T-cell (primary cell): ENCODE results near the gene HCRTR2. TPM values are rescaled to one million over a fixed set of nuclear protein-coding genes. Genes with fewer than 3 reads are reported as not detected.

Source experiments
- ATAC-seq, 4 experiments: fragments of 200-7000 bp in 3 of 4; fragments of 150-1000 bp in 1 of 4; cut with Tn5 transposase; replicated peaks in 1 of 4; 1 replicate in 3 of 4; 2 replicates in 1 of 4; pipeline ENCODE4 v1.10.0; 2021; ENCODE audit warnings: moderate library complexity in 3 of 4, mild to moderate bottlenecking in 2 of 4, moderate number of reproducible peaks in 1 of 4
- CTCF ChIA-PET, 2 donors: fragments of 300-600 bp; sonication (Branson Sonifier 250); formaldehyde crosslinking; loops; one replicate each; lab custom pipeline; 2022; ENCODE audit warnings: antibody characterized with exemption in 2 of 2; lab: Charles Lee
- POLR2A ChIA-PET, 2 donors: fragments of 300-600 bp; sonication (Branson Sonifier 250); formaldehyde crosslinking; loops; one replicate each; lab custom pipeline; 2022; ENCODE audit warnings: antibody characterized with exemption in 2 of 2; lab: Charles Lee
- DNase-seq, 35 experiments: peaks; one replicate each; pipeline versions ENCODE4 v3.0.0 to v3.0.0-alpha.2; 2013 to 2023
- H3K27ac ChIP-seq: one replicate; pipeline ENCODE4 v1.5.1; 2013; ENCODE audit warnings: low read length
- H3K27me3 ChIP-seq, 2 experiments: replicated peaks in 1 of 2; 1 replicate in 1 of 2; 2 replicates in 1 of 2; pipeline versions ENCODE4 v1.6.1 to v1.7.0; 2013; ENCODE audit warnings: low read length in 1 of 2, mixed read lengths in 1 of 2; ENCODE audit not compliant: control insufficient read depth in 2 of 2, insufficient read depth in 2 of 2; ENCODE audit errors: extremely low read depth in 1 of 2
- H3K36me3 ChIP-seq, 2 donors: 1 replicate in 1 of 2; 2 replicates in 1 of 2; pipeline versions ENCODE4 v1.6.1 to v1.7.0; 2013; ENCODE audit warnings: low read length in 1 of 2; ENCODE audit not compliant: control insufficient read depth in 2 of 2, insufficient read depth in 1 of 2; ENCODE audit errors: extremely low read depth in 1 of 2
- H3K4me1 ChIP-seq, 2 experiments: 1 replicate in 1 of 2; 2 replicates in 1 of 2; pipeline versions ENCODE4 v1.6.1 to v1.7.0; 2013; ENCODE audit warnings: low read length in 2 of 2, mixed read lengths in 1 of 2; ENCODE audit not compliant: insufficient read depth in 2 of 2, control insufficient read depth in 1 of 2; ENCODE audit errors: extremely low read depth in 1 of 2
- H3K4me3 ChIP-seq, 2 donors: 1 replicate in 1 of 2; 2 replicates in 1 of 2; pipeline versions ENCODE4 v1.5.1 to v1.7.0; 2013; ENCODE audit warnings: mild to moderate bottlenecking in 2 of 2, low read length in 1 of 2, moderate library complexity in 1 of 2; ENCODE audit not compliant: control insufficient read depth in 1 of 2; ENCODE audit errors: extremely low read depth in 1 of 2
- H3K9me3 ChIP-seq: 2 replicates; pipeline ENCODE4 v1.7.0; 2013
- H3K27ac Mint-ChIP-seq, 2 donors: one replicate each; pipeline ENCODE4 v1.8.0; 2020 to 2021; ENCODE audit warnings: mild to moderate bottlenecking in 2 of 2, mixed read lengths in 2 of 2
- H3K27me3 Mint-ChIP-seq, 2 donors: one replicate each; pipeline ENCODE4 v1.8.0; 2021 to 2022; ENCODE audit warnings: mixed read lengths in 2 of 2
- H3K36me3 Mint-ChIP-seq: one replicate; pipeline ENCODE4 v1.8.0; 2021; ENCODE audit warnings: mixed read lengths
- H3K4me1 Mint-ChIP-seq, 3 donors: one replicate each; pipeline ENCODE4 v1.8.0; 2020 to 2022; ENCODE audit warnings: mixed read lengths in 3 of 3, mild to moderate bottlenecking in 1 of 3
- H3K4me3 Mint-ChIP-seq, 3 donors: one replicate each; pipeline ENCODE4 v1.8.0; 2020 to 2022; ENCODE audit warnings: mild to moderate bottlenecking in 3 of 3, mixed read lengths in 3 of 3, moderate library complexity in 3 of 3
- H3K9me3 Mint-ChIP-seq, 3 donors: one replicate each; pipeline ENCODE4 v1.8.0; 2020 to 2022; ENCODE audit warnings: mixed read lengths in 3 of 3
- WGBS: methylation state at CpG from one replicate; pipeline ENCODE4 v1.1.5; 2013; ENCODE audit warnings: missing lambda C conversion rate; ENCODE audit not compliant: insufficient coverage; 5-methylcytosine and 5-hydroxymethylcytosine counted together
- total RNA-seq, 35 experiments: library from RNA in 6 of 35; stranded (reverse) in 6 of 35; fragments of 120-200 nt in 1 of 35; gene quantifications; one replicate each; pipeline versions ENCODE4 v1.2.1 to v1.2.4 and lab custom pipeline; 2013 to 2026

The HCRTR2 gene
- total RNA-seq, 5 donors from 2014 or later (not counting 1 experiment from before 2014, with no cell fraction given): not detected

GRCh38 chr6:55255113-55255512, 80.8 kb downstream of the HCRTR2 start:
- Histone ChIP-seq H3K4me3 (no peak overlapping the region), H3K36me3 (no peaks in the 10 kb centered on the region), H3K27ac (no peak overlapping the region), H3K4me1 (no peaks in the 10 kb centered on the region), H3K27me3 (no peaks in the 10 kb centered on the region), H3K9me3 (no peaks in the 10 kb centered on the region)
- WGBS: 55% methylated on average over 4 of the region's 10 CpGs
- Mint-ChIP-seq H3K27me3 (no peaks in the 10 kb centered on the region), H3K36me3 (no peaks in the 10 kb centered on the region), H3K4me1 (no peaks in the 10 kb centered on the region), H3K9me3 (peaks cover 3 to 10% (median 8%) of the 10 kb centered on the region in 3 donors), H3K27ac (no peak overlapping the region), H3K4me3 (no peak overlapping the region)
- ATAC-seq: no peak
- CTCF ChIA-PET: no interaction called here
- POLR2A ChIA-PET: no interaction called here
- no peak for DNase-seq

GRCh38 chr6:55260181-55260580, 85.9 kb downstream of the HCRTR2 start:
- no peak for DNase-seq
- POLR2A ChIA-PET: interaction anchor here in 1 of 2 donors (0.6 kb wide), 1 partner anchor 27 kb away, joined by 3 read pairs; no protein-coding TSS in a partner anchor
- CTCF ChIA-PET: no interaction called here
- Mint-ChIP-seq H3K4me3 (no peak overlapping the region), H3K27ac (no peak overlapping the region), H3K4me1 (no peaks in the 10 kb centered on the region), H3K27me3 (no peaks in the 10 kb centered on the region), H3K36me3 (no peaks in the 10 kb centered on the region), H3K9me3 (peaks cover 0 to 5% (median under 1%) of the 10 kb centered on the region in 3 donors)
- H3K9me3 ChIP-seq: no peaks in the 10 kb centered on the region
- no peaks in the 10 kb centered on the region for H3K4me1 ChIP-seq
- no peak overlapping the region for H3K27ac ChIP-seq
- WGBS: 20% methylated on average over 1 of the region's 2 CpGs
- H3K4me3 ChIP-seq: no peak overlapping the region
- no peak for ATAC-seq
- no peaks in the 10 kb centered on the region for H3K36me3 ChIP-seq
- no peaks in the 10 kb centered on the region for H3K27me3 ChIP-seq

GRCh38 chr6:55265409-55266114, 91.2 kb downstream of the HCRTR2 start:
- Histone ChIP-seq H3K36me3 (no peaks in the 10 kb centered on the region), H3K4me1 (no peaks in the 10 kb centered on the region), H3K9me3 (no peaks in the 10 kb centered on the region), H3K4me3 (no peak overlapping the region), H3K27me3 (no peaks in the 10 kb centered on the region), H3K27ac (no peak overlapping the region)
- H3K4me1 Mint-ChIP-seq: no peaks in the 10 kb centered on the region
- H3K9me3 Mint-ChIP-seq: peaks cover 0 to 9% (median 9%) of the 10 kb centered on the region in 3 donors
- no peaks in the 10 kb centered on the region for H3K36me3 Mint-ChIP-seq
- POLR2A ChIA-PET: no interaction called here
- no peak overlapping the region for H3K27ac Mint-ChIP-seq
- ATAC-seq: no peak
- DNase-seq: no peak
- no peaks in the 10 kb centered on the region for H3K27me3 Mint-ChIP-seq
- WGBS: 83% methylated on average over 2 of the region's 4 CpGs
- CTCF ChIA-PET: no interaction called here
- no peak overlapping the region for H3K4me3 Mint-ChIP-seq

GRCh38 chr6:55266896-55267295, 92.6 kb downstream of the HCRTR2 start:
- Mint-ChIP-seq H3K4me1 (no peaks in the 10 kb centered on the region), H3K4me3 (no peak overlapping the region), H3K27ac (no peak overlapping the region), H3K9me3 (peaks cover 0 to 9% (median 7%) of the 10 kb centered on the region in 3 donors), H3K36me3 (no peaks in the 10 kb centered on the region), H3K27me3 (no peaks in the 10 kb centered on the region)
- Histone ChIP-seq H3K4me1 (no peaks in the 10 kb centered on the region), H3K9me3 (no peaks in the 10 kb centered on the region), H3K27ac (no peak overlapping the region), H3K36me3 (no peaks in the 10 kb centered on the region), H3K4me3 (no peak overlapping the region), H3K27me3 (no peaks in the 10 kb centered on the region)
- DNase-seq (no peak), ATAC-seq (no peak)
- ChIA-PET POLR2A (interaction anchor here in 1 of 2 donors (0.7 kb wide), 1 partner anchor 880 kb away, joined by 3 read pairs; no protein-coding TSS in a partner anchor), CTCF (interaction anchor here in 1 of 2 donors (0.6 kb wide), 1 partner anchor 9 kb away, joined by 3 read pairs; no protein-coding TSS in a partner anchor)
- 83% methylated on average over 1 of the region's 2 CpGs for WGBS

GRCh38 chr6:55276745-55277530, 102.6 kb downstream of the HCRTR2 start:
- no peaks in the 10 kb centered on the region for H3K36me3 ChIP-seq
- ChIA-PET CTCF (no interaction called here), POLR2A (no interaction called here)
- Mint-ChIP-seq H3K27me3 (no peaks in the 10 kb centered on the region), H3K4me3 (no peak overlapping the region), H3K4me1 (no peaks in the 10 kb centered on the region), H3K9me3 (peaks cover 0 to 4% (median 3%) of the 10 kb centered on the region in 3 donors), H3K27ac (no peak overlapping the region), H3K36me3 (no peaks in the 10 kb centered on the region)
- H3K4me3 ChIP-seq: no peak overlapping the region
- H3K27ac ChIP-seq: no peak overlapping the region
- ATAC-seq (no peak), DNase-seq (no peak)
- H3K27me3 ChIP-seq: no peaks in the 10 kb centered on the region
- 61% methylated on average over 3 of the region's 15 CpGs for WGBS
- no peaks in the 10 kb centered on the region for H3K9me3 ChIP-seq
- no peaks in the 10 kb centered on the region for H3K4me1 ChIP-seq

- Histone ChIP-seq H3K36me3 (no peaks in the 10 kb centered on the region), H3K27ac (no peak overlapping the region), H3K4me3 (no peak overlapping the region), H3K4me1 (no peaks in the 10 kb centered on the region), H3K9me3 (no peaks in the 10 kb centered on the region), H3K27me3 (no peaks in the 10 kb centered on the region)
- ChIA-PET POLR2A (no interaction called here), CTCF (no interaction called here)
- no peak overlapping the region for H3K4me3 Mint-ChIP-seq
- no peaks in the 10 kb centered on the region for H3K4me1 Mint-ChIP-seq
- no peaks in the 10 kb centered on the region for H3K36me3 Mint-ChIP-seq
- WGBS: 89% methylated on average over 2 of the region's 5 CpGs
- ATAC-seq (no peak), DNase-seq (no peak)
- peaks cover 0 to 3% (median 2%) of the 10 kb centered on the region in 3 donors for H3K9me3 Mint-ChIP-seq
- H3K27ac Mint-ChIP-seq: no peak overlapping the region
- no peaks in the 10 kb centered on the region for H3K27me3 Mint-ChIP-seq
Measured at GRCh38 chr6:55277646-55278045, 103.3 kb downstream of the HCRTR2 start.
